GM10266 (cell line): ENCODE measurements around the gene PANK2.
"Not testable (repeated sequence)": the region's sequence is repeated elsewhere in the genome, so short reads cannot be mapped to it uniquely, and the experiment has no call there.

ENCODE experiments used
- DNase-seq: peaks from one replicate; pipeline ENCODE4 v3.0.0; 2012; ENCODE audit errors: extremely low spot score
- CTCF ChIP-seq: IDR thresholded peaks from 2 replicates; pipeline ENCODE4 v1.5.1; 2012; ENCODE audit warnings: mild to moderate bottlenecking, low read depth; ENCODE audit not compliant: control insufficient read depth, insufficient read depth; ENCODE audit errors: missing control alignments

The PANK2 gene

GRCh38 chr20:3896302-3896701 lies 7.1 kb downstream of the PANK2 start:
- no peak for TF ChIP-seq CTCF
- no peak for DNase-seq

DNA sequence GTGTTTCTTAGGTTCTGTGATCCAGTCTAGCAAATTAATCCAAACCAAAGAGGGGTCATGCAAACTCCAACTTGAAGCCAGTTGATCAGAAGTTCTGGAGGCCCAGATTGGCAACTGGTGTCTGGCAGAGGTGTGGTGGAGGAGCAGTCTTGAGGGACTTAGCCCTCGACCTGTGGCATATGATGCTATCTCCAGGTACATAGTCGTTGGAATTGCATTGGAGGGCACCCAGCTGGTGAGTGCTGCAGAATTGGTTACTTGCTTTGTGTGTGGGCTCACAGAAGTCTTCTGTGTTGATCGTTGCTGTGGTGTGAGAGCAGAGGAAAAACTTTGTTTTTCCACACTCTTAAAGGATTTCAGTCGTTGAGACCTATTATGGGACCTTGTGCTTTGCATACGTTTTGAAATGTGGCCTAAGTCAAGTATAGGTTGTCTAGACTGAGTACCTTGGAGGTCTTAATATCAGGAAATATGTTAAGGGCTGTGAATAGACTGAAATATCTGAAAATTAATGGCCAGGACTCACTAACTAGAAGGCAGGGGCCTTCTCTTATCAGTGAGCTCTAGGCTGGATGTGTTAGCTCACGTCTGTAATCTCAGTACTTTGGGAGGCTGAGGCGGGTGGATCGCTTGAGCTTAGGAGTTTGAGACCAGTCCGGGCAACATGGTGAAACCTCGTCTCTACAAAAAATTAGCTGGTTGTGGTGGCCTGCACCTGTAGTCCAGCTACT lies 7.8 kb downstream of the PANK2 start:
- TF ChIP-seq CTCF = no peak
- DNase-seq = no peak

DNA sequence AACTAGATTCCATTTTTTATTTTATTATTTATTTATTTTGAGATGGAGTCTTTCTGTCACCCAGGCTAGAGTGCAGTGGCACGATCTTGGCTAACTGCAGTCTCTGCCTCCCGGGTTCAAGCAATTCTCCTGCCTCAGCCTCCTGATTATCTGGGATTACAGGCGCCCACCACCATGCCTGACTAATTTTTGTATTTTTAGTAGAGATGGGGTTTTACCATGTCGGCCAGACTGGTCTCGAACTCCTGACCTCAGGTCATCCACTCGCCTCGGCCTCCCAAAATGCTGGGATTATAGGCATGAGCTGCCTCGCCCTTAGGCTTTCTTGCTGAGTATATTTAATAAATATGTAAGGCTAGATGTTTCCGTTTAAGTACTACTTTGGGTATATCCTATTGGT lies 9.0 kb downstream of the PANK2 start:
- DNase-seq = not testable (repeated sequence)

DNA sequence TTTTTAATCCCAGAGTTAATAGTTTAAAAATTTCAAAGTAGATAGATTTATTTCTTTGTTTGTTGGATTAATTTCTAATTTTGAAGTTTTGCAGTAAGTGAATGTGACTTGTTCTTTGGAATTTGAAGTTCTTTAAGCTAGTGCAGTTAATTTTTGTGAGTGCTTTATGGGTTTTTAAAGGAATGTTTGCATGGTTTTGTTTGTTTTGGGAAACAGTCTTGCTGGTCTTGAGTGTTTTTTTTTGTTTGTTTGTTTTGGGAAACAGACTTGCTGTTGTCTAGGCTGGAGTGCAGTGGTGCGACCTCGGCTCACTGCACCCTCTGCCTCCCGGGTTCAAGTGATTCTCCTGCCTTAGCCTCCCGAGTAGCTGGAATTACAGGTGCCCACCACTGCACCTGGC lies 9.5 kb downstream of the PANK2 start:
- DNase-seq = no peak
- TF ChIP-seq CTCF = no peak

- no peak for TF ChIP-seq CTCF
- DNase-seq = no peak
These were observed 11.0 kb downstream of the PANK2 start for GRCh38 chr20:3900187-3900604.

DNA sequence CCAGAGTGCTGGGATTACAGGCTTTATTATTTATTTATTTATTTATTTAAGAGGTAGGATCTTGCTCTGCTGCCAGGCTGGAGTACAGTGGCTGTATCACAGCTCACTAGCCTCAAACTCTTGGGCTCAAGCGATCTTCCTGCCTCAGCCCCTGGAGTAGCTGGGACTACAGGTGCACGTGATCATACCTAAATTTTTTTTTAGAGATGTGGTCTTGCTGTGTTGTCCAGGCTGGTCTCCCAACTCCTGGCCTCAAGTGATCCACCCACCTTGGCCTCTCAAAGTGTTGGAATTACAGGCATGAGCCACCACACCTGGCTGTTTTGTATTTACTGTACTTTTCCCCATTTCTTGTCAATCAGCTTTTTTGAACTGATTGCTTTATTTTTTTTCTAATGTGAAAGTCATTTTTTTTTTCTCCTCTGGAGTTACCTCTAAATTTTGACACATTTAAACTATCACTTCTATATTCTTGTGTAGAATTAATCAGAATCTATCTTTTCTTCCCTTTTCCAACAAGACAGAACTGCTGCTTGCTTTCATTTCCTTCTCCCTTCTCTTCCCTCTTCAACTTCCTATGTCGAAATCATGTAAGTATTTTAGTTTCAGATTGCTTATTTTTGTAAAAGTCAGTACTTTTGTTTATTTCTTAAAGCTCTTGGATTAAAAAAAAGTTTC lies 12.0 kb downstream of the PANK2 start:
- no peak for TF ChIP-seq CTCF
- no peak for DNase-seq

- no peak for DNase-seq
- no peak for TF ChIP-seq CTCF
These were observed 12.7 kb downstream of the PANK2 start for GRCh38 chr20:3901706-3902440.
